ENCODE measurements around the gene EPHA2.

Gene EPHA2

GRCh38 chr1:16091296-16091695, 64.6 kb downstream of the EPHA2 start:
- no peak overlapping the region for H3K4me2 ChIP-seq (ENCODE audit: insufficient read depth, low read length)
- DNase-seq = no peak
- H3K9ac ChIP-seq (ENCODE audit: low read depth, low read length) = no peak overlapping the region
- H3K27me3 ChIP-seq (ENCODE audit: insufficient read depth, low read length, poor library complexity) = no peaks in the 10 kb centered on the region
- no peaks in the 10 kb centered on the region for H3K79me2 ChIP-seq (ENCODE audit: insufficient read depth, low read length)
- TF ChIP-seq EZH2 (IDR thresholded peaks at IDR 0.05; ENCODE audit: borderline replicate concordance, low read depth, low read length, severe bottlenecking) = no peak
- TF ChIP-seq, protein P1, sequence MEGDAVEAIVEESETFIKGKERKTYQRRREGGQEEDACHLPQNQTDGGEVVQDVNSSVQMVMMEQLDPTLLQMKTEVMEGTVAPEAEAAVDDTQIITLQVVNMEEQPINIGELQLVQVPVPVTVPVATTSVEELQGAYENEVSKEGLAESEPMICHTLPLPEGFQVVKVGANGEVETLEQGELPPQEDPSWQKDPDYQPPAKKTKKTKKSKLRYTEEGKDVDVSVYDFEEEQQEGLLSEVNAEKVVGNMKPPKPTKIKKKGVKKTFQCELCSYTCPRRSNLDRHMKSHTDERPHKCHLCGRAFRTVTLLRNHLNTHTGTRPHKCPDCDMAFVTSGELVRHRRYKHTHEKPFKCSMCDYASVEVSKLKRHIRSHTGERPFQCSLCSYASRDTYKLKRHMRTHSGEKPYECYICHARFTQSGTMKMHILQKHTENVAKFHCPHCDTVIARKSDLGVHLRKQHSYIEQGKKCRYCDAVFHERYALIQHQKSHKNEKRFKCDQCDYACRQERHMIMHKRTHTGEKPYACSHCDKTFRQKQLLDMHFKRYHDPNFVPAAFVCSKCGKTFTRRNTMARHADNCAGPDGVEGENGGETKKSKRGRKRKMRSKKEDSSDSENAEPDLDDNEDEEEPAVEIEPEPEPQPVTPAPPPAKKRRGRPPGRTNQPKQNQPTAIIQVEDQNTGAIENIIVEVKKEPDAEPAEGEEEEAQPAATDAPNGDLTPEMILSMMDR (IDR thresholded peaks at IDR 0.05; ENCODE audit: borderline replicate concordance, extremely low read depth, low read length, poor library complexity, severe bottlenecking) = no peak
- no peak for ATAC-seq (ENCODE audit: insufficient read depth, low read depth)
- H3K36me3 ChIP-seq (ENCODE audit: insufficient read depth, low read length) = no peaks in the 10 kb centered on the region
- H3K27ac ChIP-seq (ENCODE audit: low read length) = no peak overlapping the region
- no peaks in the 10 kb centered on the region for H3K9me3 ChIP-seq (ENCODE audit: insufficient read depth, low read length, severe bottlenecking)
- no peaks in the 10 kb centered on the region for H3K4me1 ChIP-seq (ENCODE audit: insufficient read depth, low read length)
- H2AFZ ChIP-seq (ENCODE audit: low read depth, low read length) = no peak overlapping the region
- H4K20me1 ChIP-seq (ENCODE audit: insufficient read depth, low read length) = peaks cover 8% of the 10 kb centered on the region; the same call in 1 of the 2 replicates
- H3K4me3 ChIP-seq (ENCODE audit: low read depth in 1 of 2, low read length in 2 of 2) = no peak overlapping the region

GRCh38 chr1:16090076-16090826, 65.6 kb downstream of the EPHA2 start:
- Histone ChIP-seq H3K9ac (ENCODE audit: low read depth, low read length) (no peak overlapping the region), H3K4me1 (ENCODE audit: insufficient read depth, low read length) (no peaks in the 10 kb centered on the region), H2AFZ (ENCODE audit: low read depth, low read length) (no peak overlapping the region), H3K27me3 (ENCODE audit: insufficient read depth, low read length, poor library complexity) (no peaks in the 10 kb centered on the region), H3K36me3 (ENCODE audit: insufficient read depth, low read length) (no peaks in the 10 kb centered on the region), H3K79me2 (ENCODE audit: insufficient read depth, low read length) (no peaks in the 10 kb centered on the region), H3K27ac (ENCODE audit: low read length) (no peak overlapping the region), H4K20me1 (ENCODE audit: insufficient read depth, low read length) (peaks cover 8% of the 10 kb centered on the region; the same call in 1 of the 2 replicates), H3K9me3 (ENCODE audit: insufficient read depth, low read length, severe bottlenecking) (no peaks in the 10 kb centered on the region), H3K4me3 (ENCODE audit: low read depth in 1 of 2, low read length in 2 of 2) (no peak overlapping the region), H3K4me2 (ENCODE audit: insufficient read depth, low read length) (no peak overlapping the region)
- no peak for TF ChIP-seq EZH2 (IDR thresholded peaks at IDR 0.05; ENCODE audit: borderline replicate concordance, low read depth, low read length, severe bottlenecking)
- TF ChIP-seq, protein P1 (IDR thresholded peaks at IDR 0.05; ENCODE audit: borderline replicate concordance, extremely low read depth, low read length, poor library complexity, severe bottlenecking) = no peak
- DNase-seq (no peak), ATAC-seq (ENCODE audit: insufficient read depth, low read depth) (no peak)

DNA sequence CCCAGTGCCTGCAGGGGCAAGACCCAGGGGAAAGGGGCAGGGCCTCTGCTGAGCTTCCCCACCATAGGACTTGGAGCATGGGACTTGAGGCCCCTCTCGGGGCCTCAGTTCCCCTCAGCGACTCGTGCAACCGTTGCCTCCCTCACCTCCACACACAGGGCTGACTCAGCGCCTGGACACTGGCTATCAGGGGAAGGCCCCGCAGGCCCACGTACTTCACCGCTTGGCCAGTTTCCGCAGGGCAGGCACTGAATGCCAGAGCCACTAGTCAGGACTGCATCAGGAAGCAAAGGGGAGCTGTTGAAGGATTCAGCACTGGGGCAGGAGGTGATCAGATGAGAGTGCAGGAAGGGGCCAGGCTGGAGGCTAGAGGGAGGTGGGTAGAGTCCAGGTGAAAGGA, 66.9 kb downstream of the EPHA2 start:
- H3K9me3 ChIP-seq (ENCODE audit: insufficient read depth, low read length, severe bottlenecking) = no peaks in the 10 kb centered on the region
- H3K9ac ChIP-seq (ENCODE audit: low read depth, low read length) = no peak overlapping the region
- no peak for DNase-seq
- H4K20me1 ChIP-seq (ENCODE audit: insufficient read depth, low read length) = 0 out of 2 replicates have a peak, but pooled peaks cover 8% of the 10 kb centered on the region
- no peak overlapping the region for H3K4me2 ChIP-seq (ENCODE audit: insufficient read depth, low read length)
- H3K4me3 ChIP-seq (ENCODE audit: low read depth in 1 of 2, low read length in 2 of 2) = no peak overlapping the region
- ATAC-seq (ENCODE audit: insufficient read depth, low read depth) = no peak
- no peaks in the 10 kb centered on the region for H3K36me3 ChIP-seq (ENCODE audit: insufficient read depth, low read length)
- H3K27me3 ChIP-seq (ENCODE audit: insufficient read depth, low read length, poor library complexity) = no peaks in the 10 kb centered on the region
- no peaks in the 10 kb centered on the region for H3K79me2 ChIP-seq (ENCODE audit: insufficient read depth, low read length)
- no peak for TF ChIP-seq EZH2 (IDR thresholded peaks at IDR 0.05; ENCODE audit: borderline replicate concordance, low read depth, low read length, severe bottlenecking)
- H3K27ac ChIP-seq (ENCODE audit: low read length) = no peak overlapping the region
- H3K4me1 ChIP-seq (ENCODE audit: insufficient read depth, low read length) = no peaks in the 10 kb centered on the region
- H2AFZ ChIP-seq (ENCODE audit: low read depth, low read length) = no peak overlapping the region

GRCh38 chr1:16088351-16088911, 67.4 kb downstream of the EPHA2 start:
- ATAC-seq (ENCODE audit: insufficient read depth, low read depth) (no peak), DNase-seq (no peak)
- no peak overlapping the region for H3K27ac ChIP-seq (ENCODE audit: low read length)
- H3K9ac ChIP-seq (ENCODE audit: low read depth, low read length) = no peak overlapping the region
- H3K4me3 ChIP-seq (ENCODE audit: low read depth in 1 of 2, low read length in 2 of 2) = no peak overlapping the region
- no peaks in the 10 kb centered on the region for H3K79me2 ChIP-seq (ENCODE audit: insufficient read depth, low read length)
- no peaks in the 10 kb centered on the region for H3K9me3 ChIP-seq (ENCODE audit: insufficient read depth, low read length, severe bottlenecking)
- TF ChIP-seq, protein P1 (IDR thresholded peaks at IDR 0.05; ENCODE audit: borderline replicate concordance, extremely low read depth, low read length, poor library complexity, severe bottlenecking) = no peak
- TF ChIP-seq EZH2 (IDR thresholded peaks at IDR 0.05; ENCODE audit: borderline replicate concordance, low read depth, low read length, severe bottlenecking) = no peak
- H3K4me1 ChIP-seq (ENCODE audit: insufficient read depth, low read length) = no peaks in the 10 kb centered on the region
- no peaks in the 10 kb centered on the region for H3K27me3 ChIP-seq (ENCODE audit: insufficient read depth, low read length, poor library complexity)
- H3K4me2 ChIP-seq (ENCODE audit: insufficient read depth, low read length) = no peak overlapping the region
- no peak overlapping the region for H2AFZ ChIP-seq (ENCODE audit: low read depth, low read length)
- no peaks in the 10 kb centered on the region for H3K36me3 ChIP-seq (ENCODE audit: insufficient read depth, low read length)
- 0 out of 2 replicates have a peak, but pooled peaks cover 8% of the 10 kb centered on the region for H4K20me1 ChIP-seq (ENCODE audit: insufficient read depth, low read length)

Data from DND-41 (cell line).